A549 (cell line): Measurements from ENCODE around the gene NPAP1.

Source experiments
- CHD4 ChIP-seq: fragments of 200-600 bp; sonication (generic); IDR thresholded peaks from 2 replicates; pipeline ENCODE4 v1.6.1; 2016; ENCODE audit warnings: antibody characterized with exemption, mild to moderate bottlenecking, borderline replicate concordance
- EHMT2 ChIP-seq: fragments of 200-600 bp; sonication (generic); IDR thresholded peaks from 2 replicates; pipeline ENCODE4 v1.6.1; 2016; ENCODE audit warnings: antibody characterized with exemption, low read depth, mild to moderate bottlenecking, moderate library complexity
- EP300 ChIP-seq, 2 experiments: fragments of >200 bp; sonication (Bioruptor Twin); formaldehyde crosslinking; IDR thresholded peaks; 2 replicates in 1 of 2; 3 replicates in 1 of 2; pipeline ENCODE4 v1.6.1; 2016 to 2017
- NFE2L2 ChIP-seq: fragments of 150-350 bp; conservative IDR thresholded peaks from 2 replicates; pipeline ENCODE4 v1.6.1; 2014; ENCODE audit warnings: low read length
- ZSCAN20 ChIP-seq: fragments of 250-450 bp; sonication (Bioruptor Pico); IDR thresholded peaks from 2 replicates; pipeline ENCODE4 v1.8.0; 2022; ENCODE audit warnings: mild to moderate bottlenecking, moderate library complexity
- TF ChIP-seq, protein P1 (sequence below): fragments of >200 bp; sonication (Bioruptor Twin); formaldehyde crosslinking; IDR thresholded peaks from 3 replicates; pipeline ENCODE4 v1.5.1; 2016

DNA sequence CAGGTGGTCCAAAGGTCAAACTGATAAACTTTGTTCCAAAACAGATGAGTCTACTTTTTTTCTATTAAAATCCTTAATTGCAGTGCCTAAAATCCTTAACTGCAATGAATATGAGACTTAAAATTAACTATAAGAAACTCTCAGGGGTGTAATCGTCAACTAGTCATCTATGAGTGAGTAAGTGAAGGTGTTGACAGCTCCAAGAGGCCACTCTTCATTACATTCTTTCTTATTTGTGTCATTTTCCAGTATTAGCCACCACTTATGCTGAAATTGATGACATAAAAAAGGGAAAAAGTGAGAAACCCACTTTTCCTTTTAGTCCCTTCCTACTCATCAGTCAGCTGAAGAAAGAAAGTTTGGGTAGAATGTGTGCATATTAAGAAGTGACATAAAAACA, 12.6 kb upstream of the NPAP1 start:
- TF ChIP-seq, protein P1, sequence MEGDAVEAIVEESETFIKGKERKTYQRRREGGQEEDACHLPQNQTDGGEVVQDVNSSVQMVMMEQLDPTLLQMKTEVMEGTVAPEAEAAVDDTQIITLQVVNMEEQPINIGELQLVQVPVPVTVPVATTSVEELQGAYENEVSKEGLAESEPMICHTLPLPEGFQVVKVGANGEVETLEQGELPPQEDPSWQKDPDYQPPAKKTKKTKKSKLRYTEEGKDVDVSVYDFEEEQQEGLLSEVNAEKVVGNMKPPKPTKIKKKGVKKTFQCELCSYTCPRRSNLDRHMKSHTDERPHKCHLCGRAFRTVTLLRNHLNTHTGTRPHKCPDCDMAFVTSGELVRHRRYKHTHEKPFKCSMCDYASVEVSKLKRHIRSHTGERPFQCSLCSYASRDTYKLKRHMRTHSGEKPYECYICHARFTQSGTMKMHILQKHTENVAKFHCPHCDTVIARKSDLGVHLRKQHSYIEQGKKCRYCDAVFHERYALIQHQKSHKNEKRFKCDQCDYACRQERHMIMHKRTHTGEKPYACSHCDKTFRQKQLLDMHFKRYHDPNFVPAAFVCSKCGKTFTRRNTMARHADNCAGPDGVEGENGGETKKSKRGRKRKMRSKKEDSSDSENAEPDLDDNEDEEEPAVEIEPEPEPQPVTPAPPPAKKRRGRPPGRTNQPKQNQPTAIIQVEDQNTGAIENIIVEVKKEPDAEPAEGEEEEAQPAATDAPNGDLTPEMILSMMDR, result no peak
- TF ChIP-seq CHD4 (no peak), EP300 (IDR thresholded peaks at IDR 0.05) (no peak), NFE2L2 (no peak), EHMT2 (no peak), ZSCAN20 (CRISPR knock-in tag) (no peak)
